ENCODE measurements around the gene IRGC. TPM values are rescaled to one million over a fixed set of nuclear protein-coding genes. Genes with fewer than 3 reads are reported as not detected.

The IRGC gene
- total and polyA plus RNA-seq, 2 of the 4 experiments (the other 2 are of a cell fraction), result not detected

GRCh38 chr19:43692877-43693276 lies 23.0 kb upstream of the IRGC start:
- H3K4me2 ChIP-seq (ENCODE audit: low read depth, low read length), result no peak overlapping the region
- DNase-seq (no peak), ATAC-seq (ENCODE audit: low read depth) (no peak)
- WGBS, 2 experiments (ENCODE audit: extremely low coverage in 2 of 2, insufficient read length in 1 of 2), result no CpG with 5 or more reads among the region's 4 CpGs
- H3K9me1 ChIP-seq (ENCODE audit: insufficient read depth, low read length), result no peaks in the 10 kb centered on the region
- no TSS peak for BruUV-seq (replicated peaks)
- H2AFZ ChIP-seq (replicated peaks; ENCODE audit: low read length, poor library complexity), result no peak overlapping the region
- dilution Hi-C loops (cut with HindIII; ENCODE audit: low sequenced_read_pairs, unreplicated experiment) (no loop called here), in situ Hi-C loops (cut with MboI; ENCODE audit: low sequenced_read_pairs) (no loop called here), intact Hi-C loops (cut with micrococcal nuclease) (no loop called here)
- no peak overlapping the region for H3K27ac ChIP-seq (ENCODE audit: insufficient read depth, low read length)
- no peak overlapping the region for H2BK20ac ChIP-seq (ENCODE audit: low read depth, low read length)
- no peak overlapping the region for H4K5ac ChIP-seq (ENCODE audit: low read depth, low read length)
- no peak overlapping the region for H3K18ac ChIP-seq (ENCODE audit: low read depth, low read length)
- peaks cover 2% of the 10 kb centered on the region for H3K27me3 ChIP-seq (ENCODE audit: control insufficient read depth, insufficient read depth, low read length)
- no peak overlapping the region for H2BK5ac ChIP-seq (ENCODE audit: low read depth, low read length, poor library complexity, severe bottlenecking)
- H2AK5ac ChIP-seq (ENCODE audit: low read depth, low read length), result no peak overlapping the region
- H3K9me3 ChIP-seq (ENCODE audit: control insufficient read depth, insufficient read depth, low read length), result peaks cover 30% of the 10 kb centered on the region
- H4K91ac ChIP-seq (ENCODE audit: insufficient read depth, low read depth, low read length), result no peak overlapping the region
- ChIA-PET CTCF (no interaction called here), POLR2A (ENCODE audit: unreplicated experiment) (no interaction called here)
- H2AK9ac ChIP-seq (replicated peaks; ENCODE audit: low read depth, low read length, poor library complexity), result no peak overlapping the region
- no peak overlapping the region for H3K14ac ChIP-seq (replicated peaks; ENCODE audit: low read depth, low read length)
- H3K4ac ChIP-seq (ENCODE audit: low read depth, low read length), result no peak overlapping the region
- no peak overlapping the region for H3K56ac ChIP-seq (ENCODE audit: extremely low read depth, insufficient read depth, low read length)
- H3K79me1 ChIP-seq (ENCODE audit: low read depth in 1 of 2, low read length in 2 of 2), result no peaks in the 10 kb centered on the region
- H3K4me3 ChIP-seq (ENCODE audit: insufficient read depth, low read depth, low read length), result no peak overlapping the region
- H3K36me3 ChIP-seq (ENCODE audit: control insufficient read depth, insufficient read depth, low read length), result no peaks in the 10 kb centered on the region
- no peak for TF ChIP-seq USF2 (IDR thresholded peaks at IDR 0.05; ENCODE audit: low read depth, low read length)
- TF ChIP-seq RCOR1 (IDR thresholded peaks at IDR 0.05; ENCODE audit: insufficient replicate concordance, low read length), result no peak
- no peak for TF ChIP-seq RFX5 (IDR thresholded peaks at IDR 0.05; ENCODE audit: low read depth, low read length)
- no peak for TF ChIP-seq CTCF (conservative IDR thresholded peaks at IDR 0.05; ENCODE audit: low read depth, low read length)
- TF ChIP-seq ELK1 (IDR thresholded peaks at IDR 0.05; ENCODE audit: borderline replicate concordance, low read depth, low read length), result no peak
- no peak for TF ChIP-seq POLR2A (IDR thresholded peaks at IDR 0.05; ENCODE audit: low read depth, low read length)
- no peak for TF ChIP-seq FOS (IDR thresholded peaks at IDR 0.05; ENCODE audit: low read depth, low read length)
- H3K9ac ChIP-seq (ENCODE audit: low read depth, low read length), result no peak overlapping the region
- no peaks in the 10 kb centered on the region for H4K20me1 ChIP-seq (ENCODE audit: insufficient read depth, low read length)
- no peaks in the 10 kb centered on the region for H3K4me1 ChIP-seq (ENCODE audit: control insufficient read depth, insufficient read depth, low read length)
- no peak overlapping the region for H4K8ac ChIP-seq (ENCODE audit: low read depth in 2 of 2, low read length in 2 of 2)
- H3K23ac ChIP-seq (ENCODE audit: low read depth, low read length), result no peak overlapping the region
- no peak overlapping the region for H2BK15ac ChIP-seq (ENCODE audit: low read depth, low read length)
- H2BK120ac ChIP-seq (ENCODE audit: low read depth, low read length), result no peak overlapping the region

All from IMR-90 (cell line).